OCI-LY1 (cell line): ENCODE data around the gene TNIP1.

Source experiments
- CTCF ChIP-seq: fragments of 200-600 bp; sonication (generic), shearing (Covaris generic); IDR thresholded peaks from 2 replicates; pipeline ENCODE4 v1.5.1; 2017; ENCODE audit warnings: mild to moderate bottlenecking, antibody characterized with exemption, low read length, moderate library complexity, mixed read lengths
- EZH2 ChIP-seq: fragments of 200-600 bp; sonication (generic), shearing (Covaris generic); IDR thresholded peaks from 2 replicates; pipeline ENCODE4 v1.8.0; 2017; ENCODE audit warnings: borderline replicate concordance, mixed run types, mild to moderate bottlenecking, antibody characterized with exemption, low read length, moderate library complexity, mixed read lengths

- no peak for TF ChIP-seq CTCF
- no peak for TF ChIP-seq EZH2
Observed at GRCh38 chr5:151121095-151121494, 40.3 kb upstream of the TNIP1 start.
